PC-3 (cell line): ENCODE results near the gene CDH6. TPM values are rescaled to one million over a fixed set of nuclear protein-coding genes. Genes with fewer than 3 reads are reported as not detected.

Experiments used
- ATAC-seq: fragments of 200-7000 bp; cut with Tn5 transposase; 2 replicates; pipeline ENCODE4 v1.9.1; 2020; ENCODE audit warnings: mild to moderate bottlenecking, moderate library complexity
- BruUV-seq: library from RNA; stranded (reverse); fragments of 400-500 nt; replicated peaks from 2 replicates; lab custom pipeline; 2021; lab: Mats Ljungman, UMichigan
- CTCF ChIA-PET: fragments of 300-600 bp; sonication (Branson Sonifier 250); formaldehyde crosslinking; loops from one replicate; lab custom pipeline; 2022; ENCODE audit warnings: antibody characterized with exemption; lab: Charles Lee
- POLR2A ChIA-PET: fragments of 300-600 bp; sonication (Branson Sonifier 250); formaldehyde crosslinking; loops from one replicate; lab custom pipeline; 2022; ENCODE audit warnings: antibody characterized with exemption; ENCODE audit not compliant: unreplicated experiment; lab: Charles Lee
- DNase-seq: peaks from one replicate; pipeline ENCODE4 v3.0.0-alpha.2; 2015
- H2AFZ ChIP-seq: fragments of 300-600 bp; sonication (generic); 2 replicates; pipeline ENCODE4 v1.6.0; 2016; ENCODE audit warnings: antibody characterized with exemption, low read length
- H3F3A ChIP-seq: fragments of 300-600 bp; sonication (generic); one replicate; pipeline ENCODE4 v1.6.0; 2017; ENCODE audit warnings: antibody characterized with exemption, low read length, control low read depth, mild to moderate bottlenecking; ENCODE audit not compliant: unreplicated experiment
- H3K27ac ChIP-seq: fragments of 300-600 bp; sonication (generic); 2 replicates; pipeline ENCODE4 v1.5.1; 2016; ENCODE audit warnings: mild to moderate bottlenecking, low read length
- H3K27me3 ChIP-seq: fragments of 300-600 bp; sonication (generic); 2 replicates; pipeline ENCODE4 v1.6.1; 2016; ENCODE audit warnings: low read length, mixed read lengths
- H3K36me3 ChIP-seq: fragments of 300-600 bp; sonication (generic); 2 replicates; pipeline ENCODE4 v1.6.1; 2016; ENCODE audit warnings: low read depth, mixed run types, low read length, mixed read lengths
- H3K4me1 ChIP-seq: fragments of 300-600 bp; sonication (generic); 2 replicates; pipeline ENCODE4 v1.5.1; 2016; ENCODE audit warnings: low read length; ENCODE audit not compliant: insufficient read depth
- H3K4me2 ChIP-seq: fragments of 300-600 bp; sonication (generic); 2 replicates; pipeline ENCODE4 v1.6.0; 2016; ENCODE audit warnings: low read length
- H3K4me3 ChIP-seq: fragments of 300-600 bp; sonication (generic); 2 replicates; pipeline ENCODE4 v1.5.1; 2016; ENCODE audit warnings: mild to moderate bottlenecking, low read length, mixed read lengths
- H3K79me2 ChIP-seq: fragments of 300-600 bp; sonication (generic); 2 replicates; pipeline ENCODE4 v1.6.1; 2017; ENCODE audit warnings: low read length, mixed read lengths
- H3K9ac ChIP-seq: fragments of 300-600 bp; sonication (generic); 2 replicates; pipeline ENCODE4 v1.6.0; 2016; ENCODE audit warnings: mild to moderate bottlenecking, low read length
- H3K9me2 ChIP-seq: fragments of 300-600 bp; sonication (generic); replicated peaks from 2 replicates; pipeline ENCODE4 v1.6.1; 2016; ENCODE audit warnings: mixed run types, low read length, mixed read lengths
- H3K9me3 ChIP-seq: fragments of 300-600 bp; sonication (generic); 2 replicates; pipeline ENCODE4 v1.6.1; 2016; ENCODE audit warnings: low read length, mixed read lengths
- H4K20me1 ChIP-seq: fragments of 300-600 bp; sonication (generic); 2 replicates; pipeline ENCODE4 v1.6.1; 2016; ENCODE audit warnings: low read length, mixed read lengths
- CTCF ChIP-seq: fragments of 300-600 bp; sonication (generic); conservative IDR thresholded peaks from 2 replicates; pipeline ENCODE4 v1.5.1; 2017; ENCODE audit warnings: antibody characterized with exemption, low read depth, mild to moderate bottlenecking, low read length
- EZH2 ChIP-seq: fragments of 300-600 bp; sonication (generic); IDR thresholded peaks from one replicate; pipeline ENCODE4 v1.6.1; 2017; ENCODE audit warnings: antibody characterized with exemption, mild to moderate bottlenecking, low read length; ENCODE audit not compliant: unreplicated experiment
- EZH2phosphoT487 ChIP-seq: fragments of 300-600 bp; sonication (generic); IDR thresholded peaks from 2 replicates; pipeline ENCODE4 v1.6.1; 2018; ENCODE audit warnings: mild to moderate bottlenecking, antibody characterized with exemption, low read length, borderline replicate concordance
- intact Hi-C: fragments of 100-400 bp; cut with micrococcal nuclease; formaldehyde crosslinking; loops from 2 replicates; pipeline ENCODE4 v1.9.0; 2023
- total RNA-seq: library from RNA; depleted of rRNA; stranded (reverse); fragments of >200 nt; gene quantifications from 2 replicates; pipeline ENCODE4 v1.2.3, GENCODE V29; 2014

The CDH6 gene
- total RNA-seq, 1 experiment from 2014 or later, result 1.9 TPM

GRCh38 chr5:31362931-31363568 lies 169.6 kb downstream of the CDH6 start:
- Histone ChIP-seq H3K9ac (no peak overlapping the region), H3K27me3 (peaks cover 9% of the 10 kb centered on the region; the same call in 1 of the 2 replicates), H3K36me3 (no peaks in the 10 kb centered on the region), H3F3A (no peaks in the 10 kb centered on the region), H3K79me2 (no peaks in the 10 kb centered on the region), H3K4me1 (no peaks in the 10 kb centered on the region), H3K4me2 (no peak overlapping the region), H3K9me2 (no peaks in the 10 kb centered on the region), H3K4me3 (no peak overlapping the region), H3K9me3 (no peaks in the 10 kb centered on the region), H2AFZ (no peak overlapping the region), H3K27ac (no peak overlapping the region), H4K20me1 (no peaks in the 10 kb centered on the region)
- no TSS peak for BruUV-seq
- no peak for ATAC-seq
- ChIA-PET CTCF (no interaction called here), POLR2A (no interaction called here)
- TF ChIP-seq CTCF (no peak), EZH2phosphoT487 (no peak), EZH2 (no peak)
- intact Hi-C loops, result no loop called here
- peak; percentile 12 for DNase-seq

GRCh38 chr5:31364881-31365636 lies 171.6 kb downstream of the CDH6 start:
- H3K36me3 ChIP-seq, result no peaks in the 10 kb centered on the region
- H3K9me2 ChIP-seq, result no peaks in the 10 kb centered on the region
- H3K4me3 ChIP-seq, result no peak overlapping the region
- no TSS peak for BruUV-seq
- no peak overlapping the region for H3K9ac ChIP-seq
- no peaks in the 10 kb centered on the region for H3K79me2 ChIP-seq
- no peaks in the 10 kb centered on the region for H3K9me3 ChIP-seq
- POLR2A ChIA-PET, result interaction anchor here (0.7 kb wide), 1 partner anchor 59 kb away, joined by 4 read pairs; no protein-coding TSS in a partner anchor
- no peaks in the 10 kb centered on the region for H4K20me1 ChIP-seq
- no peak overlapping the region for H3K4me2 ChIP-seq
- H3F3A ChIP-seq, result no peaks in the 10 kb centered on the region
- CTCF ChIA-PET, result no interaction called here
- intact Hi-C loops, result no loop called here
- no peaks in the 10 kb centered on the region for H3K4me1 ChIP-seq
- ATAC-seq (no peak), DNase-seq (peak; percentile 9)
- no peak for TF ChIP-seq EZH2
- TF ChIP-seq CTCF, result no peak
- TF ChIP-seq EZH2phosphoT487, result no peak
- H3K27me3 ChIP-seq, result peaks cover 24% of the 10 kb centered on the region
- no peak overlapping the region for H3K27ac ChIP-seq
- H2AFZ ChIP-seq, result no peak overlapping the region

GRCh38 chr5:31365776-31366175 lies 172.3 kb downstream of the CDH6 start:
- no peak overlapping the region for H3K9ac ChIP-seq
- H3K36me3 ChIP-seq, result no peaks in the 10 kb centered on the region
- ATAC-seq, result no peak
- TF ChIP-seq EZH2phosphoT487 (no peak), CTCF (no peak), EZH2 (no peak)
- no peaks in the 10 kb centered on the region for H3K9me2 ChIP-seq
- H3K27ac ChIP-seq, result no peak overlapping the region
- BruUV-seq, result no TSS peak
- no peaks in the 10 kb centered on the region for H4K20me1 ChIP-seq
- H3F3A ChIP-seq, result no peaks in the 10 kb centered on the region
- intact Hi-C loops, result no loop called here
- CTCF ChIA-PET, result no interaction called here
- no peak overlapping the region for H3K4me3 ChIP-seq
- peaks cover 29% of the 10 kb centered on the region for H3K27me3 ChIP-seq
- POLR2A ChIA-PET, result no interaction called here
- no peak overlapping the region for H2AFZ ChIP-seq
- no peak for DNase-seq
- H3K79me2 ChIP-seq, result no peaks in the 10 kb centered on the region
- H3K4me1 ChIP-seq, result no peaks in the 10 kb centered on the region
- no peaks in the 10 kb centered on the region for H3K9me3 ChIP-seq
- no peak overlapping the region for H3K4me2 ChIP-seq
